HG02870 (cell line): ENCODE measurements around the gene TWF2.
A peak's percentile ranks its signal among the peaks of the same experiment; 100 is the strongest.

Source experiments
- ATAC-seq: cut with Tn5 transposase; IDR thresholded peaks from one replicate; pipeline ENCODE4 v1.9.1; 2021; ENCODE audit warnings: mild to moderate bottlenecking, moderate library complexity; ENCODE audit not compliant: unreplicated experiment

TWF2 gene

DNA sequence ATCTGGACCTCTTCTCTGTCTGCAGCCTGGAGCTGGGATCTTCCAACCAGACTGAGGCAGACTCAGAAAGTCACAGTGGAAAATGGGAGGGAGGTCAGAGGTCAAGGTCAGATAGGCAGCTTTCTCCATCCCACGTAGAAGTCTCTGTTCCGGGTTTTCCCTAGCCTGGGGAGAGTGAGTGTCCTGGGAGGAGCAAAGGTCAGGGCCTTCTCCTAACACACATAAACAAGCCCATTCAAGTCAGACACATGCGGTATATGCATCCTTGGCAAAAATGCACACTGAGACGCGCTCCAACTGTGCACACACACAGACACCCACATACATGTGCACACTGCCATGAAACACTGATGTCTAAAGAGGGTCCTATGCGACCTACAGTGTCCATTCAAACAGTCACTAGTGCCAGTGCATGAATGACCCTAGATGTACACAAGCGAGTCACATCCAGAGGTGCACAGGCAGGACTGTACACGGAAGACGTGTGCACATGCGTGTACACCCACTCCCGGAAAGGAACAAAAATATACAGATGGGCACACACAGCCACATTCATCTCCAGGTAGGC lies 681 bp downstream of the TWF2 start:
- ATAC-seq = no peak

- ATAC-seq = no peak
Observed at GRCh38 chr3:52237657-52238172, 1.2 kb downstream of the TWF2 start.

DNA sequence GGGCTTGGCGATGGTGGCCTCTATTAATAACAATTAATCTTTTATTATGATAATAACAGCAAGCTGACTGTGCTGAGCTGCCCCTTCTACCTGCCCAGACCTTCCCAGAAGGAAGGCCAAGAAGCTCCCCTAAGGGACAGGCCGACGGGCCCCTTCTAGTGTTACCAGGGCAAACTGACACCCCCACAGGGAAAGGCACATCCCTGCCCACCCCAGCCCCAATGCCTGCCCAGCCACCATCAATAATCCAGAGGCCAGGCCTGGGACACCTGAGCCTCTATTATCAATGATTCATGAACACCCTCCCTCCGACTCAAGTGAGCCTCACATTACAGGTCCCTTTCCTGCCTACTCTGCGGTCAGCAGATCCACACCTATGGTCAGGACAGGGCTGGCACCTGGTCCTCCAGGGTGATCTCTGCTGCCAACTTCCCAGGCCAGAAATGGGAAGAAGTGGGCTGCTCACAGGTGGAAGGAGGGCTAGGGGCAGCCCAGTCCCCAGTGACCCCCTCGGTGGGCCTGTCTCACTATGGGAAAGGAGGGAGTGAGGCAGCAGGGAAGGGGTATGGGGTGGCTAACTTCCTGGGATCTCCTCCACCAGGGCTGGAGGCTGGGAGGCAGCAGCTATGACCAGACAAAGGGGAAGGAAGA lies 1.8 kb downstream of the TWF2 start:
- no peak for ATAC-seq

DNA sequence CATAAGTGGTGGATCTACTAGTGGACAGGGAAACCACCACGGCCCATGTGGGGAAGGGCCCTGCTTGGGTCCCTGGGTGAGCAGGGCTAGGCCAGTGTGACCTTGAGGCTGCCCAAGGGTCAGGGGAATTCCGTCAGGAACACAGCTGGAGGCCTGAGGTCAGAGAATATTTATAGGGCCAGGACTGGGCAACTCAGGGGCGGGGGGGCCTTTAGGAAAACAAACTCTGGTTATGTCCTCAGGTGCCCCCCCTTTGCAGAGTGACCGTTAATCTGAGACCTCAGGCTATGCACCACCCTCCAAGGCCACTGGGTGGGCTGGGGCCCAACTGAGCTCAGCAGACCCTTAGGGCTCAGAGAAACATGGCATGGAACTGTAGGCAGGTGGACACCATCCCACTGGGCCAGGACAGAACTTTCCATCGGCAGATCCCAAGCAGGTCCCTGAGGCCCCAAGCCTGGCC lies 2.5 kb downstream of the TWF2 start:
- ATAC-seq = no peak

DNA sequence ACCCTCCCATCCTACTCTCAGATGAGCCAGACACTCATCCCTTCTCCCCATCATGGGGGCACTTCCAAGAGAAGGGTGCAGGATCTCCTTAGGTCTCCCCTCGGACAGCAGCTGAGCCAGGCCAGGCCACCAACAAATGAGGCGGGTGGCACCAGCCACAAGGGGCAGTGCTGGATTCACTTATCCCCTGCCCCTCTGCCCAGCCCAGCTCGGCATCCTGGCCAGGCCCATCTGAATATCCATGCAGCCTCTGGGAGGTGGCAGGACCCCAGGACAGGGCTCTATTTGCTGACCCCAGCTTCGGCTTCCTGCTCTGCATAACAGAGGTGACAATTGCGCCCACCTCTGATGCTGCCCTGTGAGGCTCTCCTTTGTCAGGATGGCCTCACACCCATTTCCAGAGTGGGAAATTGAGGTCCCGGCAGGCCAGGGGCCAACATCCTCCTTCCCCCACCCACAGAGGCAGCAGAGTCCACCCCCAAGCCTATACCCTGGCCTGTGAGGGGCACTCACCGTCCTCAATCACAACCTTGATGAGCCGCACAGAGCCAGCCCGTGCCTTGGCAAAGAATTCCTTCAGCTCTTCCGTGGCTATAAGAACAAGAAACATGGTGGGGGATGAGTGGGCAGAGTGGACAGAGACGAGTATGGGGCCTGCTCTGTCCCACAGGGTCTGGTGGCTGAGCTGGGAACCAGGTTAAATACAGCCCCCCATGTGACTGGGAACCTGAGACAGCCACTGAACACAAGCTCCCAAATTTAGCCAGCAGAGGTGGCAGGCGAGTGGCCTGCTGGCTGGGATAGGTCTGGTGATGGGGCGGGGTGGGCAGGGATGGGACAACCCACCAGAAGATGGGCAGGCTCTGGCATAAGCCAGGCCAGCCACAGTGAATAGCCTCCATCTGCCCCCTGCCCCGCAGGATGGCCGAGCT lies 4.2 kb downstream of the TWF2 start:
- no peak for ATAC-seq

- no peak for ATAC-seq
Observed at GRCh38 chr3:52233968-52234367, 5.0 kb downstream of the TWF2 start.

- ATAC-seq = no peak
Observed at GRCh38 chr3:52233108-52233591, 5.8 kb downstream of the TWF2 start.

GRCh38 chr3:52232279-52233107 lies 6.5 kb downstream of the TWF2 start:
- no peak for ATAC-seq

- ATAC-seq = no peak
Observed at GRCh38 chr3:52231502-52232278, 7.3 kb downstream of the TWF2 start.

GRCh38 chr3:52230889-52231499 lies 8.0 kb downstream of the TWF2 start:
- no peak for ATAC-seq

- no peak for ATAC-seq
Observed at GRCh38 chr3:52230461-52230860, 8.5 kb downstream of the TWF2 start.

- no peak for ATAC-seq
Observed at GRCh38 chr3:52229656-52230055, 9.3 kb downstream of the TWF2 start.

GRCh38 chr3:52228751-52229291 lies 10.1 kb downstream of the TWF2 start:
- ATAC-seq = no peak

- ATAC-seq = no peak
Observed at GRCh38 chr3:52228266-52228665, 10.7 kb downstream of the TWF2 start.

GRCh38 chr3:52227766-52228165 lies 11.2 kb downstream of the TWF2 start:
- no peak for ATAC-seq

DNA sequence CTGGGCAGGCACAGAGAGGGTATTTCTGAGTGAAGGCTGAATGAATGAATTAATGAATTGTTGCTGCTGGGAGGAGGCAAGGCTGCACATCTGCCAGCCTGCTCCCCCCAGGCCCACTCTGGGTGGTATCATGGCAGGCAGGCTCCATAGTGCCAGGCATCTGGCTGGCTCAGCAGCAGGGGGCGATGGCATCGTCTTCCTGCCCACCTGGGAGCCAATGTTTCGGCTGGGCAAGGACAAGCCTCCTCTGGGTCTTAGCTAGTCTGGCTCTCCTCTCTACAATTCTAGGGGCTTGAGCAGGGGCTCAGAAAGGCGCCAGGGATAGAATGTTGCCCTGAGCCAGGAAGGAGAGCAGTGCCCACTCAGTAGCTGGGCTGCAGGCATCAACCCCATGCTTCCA lies 11.8 kb downstream of the TWF2 start:
- ATAC-seq = no peak

GRCh38 chr3:52226229-52226817 lies 12.6 kb downstream of the TWF2 start:
- ATAC-seq = no peak

DNA sequence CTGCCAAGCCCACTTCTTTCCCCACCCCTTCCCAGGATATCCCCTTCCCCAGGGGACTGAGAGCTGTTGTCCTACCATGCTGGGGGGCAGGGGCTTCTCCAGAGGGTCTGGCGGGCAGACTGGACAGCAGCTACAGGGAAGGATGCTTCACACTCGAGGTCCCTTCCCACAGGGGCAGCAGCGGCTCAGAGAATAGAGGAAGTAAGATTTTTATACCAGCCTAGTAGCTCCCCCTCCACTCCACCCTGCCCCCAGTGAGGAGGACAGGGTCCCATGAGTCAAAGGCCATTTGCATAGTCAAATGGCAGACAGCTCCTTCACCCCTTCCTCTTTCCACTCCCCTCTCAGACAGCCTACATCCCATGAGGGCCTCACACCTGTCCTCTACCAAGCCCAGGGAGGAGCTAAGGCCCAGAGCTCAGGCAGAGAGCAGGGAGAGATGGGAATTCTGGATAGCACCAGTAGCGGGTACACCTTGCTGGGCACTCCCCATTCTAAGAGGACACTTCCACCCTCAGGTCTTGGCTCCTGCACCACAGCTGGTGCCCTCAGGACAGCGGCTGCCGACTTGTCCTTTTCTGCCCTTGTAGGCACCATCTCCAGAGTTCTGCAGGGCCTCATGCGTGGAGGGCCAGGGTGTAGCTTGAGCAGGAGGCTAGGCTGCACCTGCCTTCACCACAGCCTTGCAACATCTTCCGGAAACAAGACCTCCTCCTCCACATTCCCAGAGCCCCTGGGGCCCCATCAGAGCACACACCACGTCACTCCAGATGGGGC lies 13.3 kb downstream of the TWF2 start, which contains the start of gene TLR9:
Gene TLR9, minus strand, starts transcription at position 194 of the 777 bp plus-strand sequence. Its CDS starts 116 bp downstream, at position 78.
- ATAC-seq = peak; percentile 71
